Measurements from ENCODE around the gene SCGB1A1. TPM values are rescaled to one million over a fixed set of nuclear protein-coding genes. Genes with fewer than 3 reads are reported as not detected.
A peak's percentile ranks its signal among the peaks of the same experiment; 100 is the strongest.

Gene SCGB1A1
- total and polyA plus RNA-seq, 11 donors, result not detected

DNA sequence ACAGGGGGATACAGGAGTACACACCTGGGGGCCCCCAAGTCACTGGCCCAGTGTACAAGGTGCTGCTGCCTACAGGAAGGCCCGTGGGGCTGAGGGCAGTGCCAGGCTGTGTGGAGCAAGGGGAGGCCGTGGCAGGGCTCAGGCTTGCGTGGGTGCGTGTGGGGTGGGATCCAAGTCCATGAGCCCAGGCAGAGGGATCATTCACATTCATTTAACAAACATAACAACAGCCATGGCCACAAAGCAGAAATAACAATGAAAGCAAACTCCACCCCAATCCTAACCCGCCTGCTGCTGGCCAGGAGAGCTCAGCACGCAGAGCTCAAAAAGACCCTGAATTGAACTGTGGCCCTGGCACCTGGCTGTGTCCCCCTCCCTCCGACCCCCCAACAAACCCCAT lies 17.0 kb upstream of the SCGB1A1 start:
- intact Hi-C loops (cut with DNase I), result no loop called here
- ATAC-seq (no peak), DNase-seq (no peak)
- Histone ChIP-seq H3K4me3 (peak overlapping the region in 6 of 12 donors; percentile 6 to 28 (median 25)), H3K27ac (peak overlapping the region; percentile 7 to 85 (median 61)), H3K4me1 (peaks cover 6 to 70% (median 54%) of the 10 kb centered on the region in 12 donors), H3K36me3 (no peaks in the 10 kb centered on the region), H3K27me3 (no peaks in the 10 kb centered on the region), H3K9me3 (no peaks in the 10 kb centered on the region)
- WGBS, 4 donors, result 61 to 76% (median 63%) methylated on average over 6 to 7 of the region's 7 CpGs
- TF ChIP-seq CTCF (IDR thresholded peaks at IDR 0.05) (no peak), POLR2A (IDR thresholded peaks at IDR 0.05) (no peak)

- Histone ChIP-seq H3K27ac (peak overlapping the region; percentile 7 to 85 (median 59)), H3K4me3 (peak overlapping the region in 6 of 12 donors; percentile 6 to 28 (median 25)), H3K36me3 (no peaks in the 10 kb centered on the region), H3K9me3 (no peaks in the 10 kb centered on the region), H3K27me3 (no peaks in the 10 kb centered on the region), H3K4me1 (peaks cover 6 to 64% (median 51%) of the 10 kb centered on the region in 12 donors)
- ATAC-seq (peak; percentile 29 to 71 (median 60)), DNase-seq (peak in 4 of 5 donors; percentile 64 to 79 (median 69))
- TF ChIP-seq POLR2A (IDR thresholded peaks at IDR 0.05), result no peak
- TF ChIP-seq CTCF (IDR thresholded peaks at IDR 0.05), result no peak
- intact Hi-C loops (cut with DNase I), result no loop called here
- WGBS, 4 donors, result 60 to 69% (median 62%) methylated on average over 15 of the region's 15 CpGs
These were observed 16.4 kb upstream of the SCGB1A1 start for GRCh38 chr11:62402226-62402959.

- Histone ChIP-seq H3K9me3 (no peaks in the 10 kb centered on the region), H3K4me1 (peaks cover 3 to 56% (median 46%) of the 10 kb centered on the region in 12 donors), H3K36me3 (no peaks in the 10 kb centered on the region), H3K4me3 (no peak overlapping the region), H3K27ac (peak overlapping the region in 9 of 12 donors; percentile 13 to 85 (median 75)), H3K27me3 (no peaks in the 10 kb centered on the region)
- intact Hi-C loops (cut with DNase I), result no loop called here
- no peak for ATAC-seq
- DNase-seq, result no peak
- WGBS, 4 donors, result 82 to 84% (median 83%) methylated on average over 12 of the region's 12 CpGs
- no peak for TF ChIP-seq CTCF (IDR thresholded peaks at IDR 0.05)
- TF ChIP-seq POLR2A (IDR thresholded peaks at IDR 0.05), result no peak
These were observed 15.7 kb upstream of the SCGB1A1 start for GRCh38 chr11:62402960-62403730.

- Histone ChIP-seq H3K4me3 (no peak overlapping the region), H3K27ac (no peak overlapping the region), H3K36me3 (no peaks in the 10 kb centered on the region), H3K4me1 (peaks cover 0 to 44% (median 34%) of the 10 kb centered on the region in 12 donors), H3K27me3 (no peaks in the 10 kb centered on the region), H3K9me3 (no peaks in the 10 kb centered on the region)
- ATAC-seq, result no peak
- no peak for TF ChIP-seq CTCF (IDR thresholded peaks at IDR 0.05)
- no peak for TF ChIP-seq POLR2A (IDR thresholded peaks at IDR 0.05)
- WGBS, 4 donors, result 91 to 95% (median 95%) methylated on average over 6 of the region's 6 CpGs
- intact Hi-C loops (cut with DNase I), result no loop called here
- no peak for DNase-seq
These were observed 14.4 kb upstream of the SCGB1A1 start for GRCh38 chr11:62404435-62404834.
